T-helper 2 cell (primary cell): ENCODE measurements around the gene HLCS.

ENCODE experiments used
- DNase-seq, 5 experiments: peaks; one replicate each; pipeline versions ENCODE4 v3.0.0 to v3.0.0-alpha.2; 2012 to 2022

HLCS gene

DNA sequence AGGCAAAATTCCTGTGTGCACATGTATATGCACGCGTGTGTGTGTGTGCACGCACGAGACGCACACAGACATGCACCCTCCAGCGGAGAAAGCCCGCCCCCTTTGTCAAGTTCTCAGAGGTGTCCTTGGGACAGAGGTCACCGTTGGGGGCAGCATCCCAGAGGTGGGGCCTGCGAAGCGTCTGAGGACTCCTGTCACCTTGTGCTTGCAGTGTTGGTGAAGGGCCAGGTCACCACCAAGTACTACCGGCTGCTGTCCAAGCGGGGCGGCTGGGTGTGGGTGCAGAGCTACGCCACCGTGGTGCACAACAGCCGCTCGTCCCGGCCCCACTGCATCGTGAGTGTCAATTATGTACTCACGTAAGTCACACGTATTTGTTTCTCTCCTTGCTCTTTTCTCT lies 225.0 kb downstream of the HLCS start:
- no peak for DNase-seq

DNA sequence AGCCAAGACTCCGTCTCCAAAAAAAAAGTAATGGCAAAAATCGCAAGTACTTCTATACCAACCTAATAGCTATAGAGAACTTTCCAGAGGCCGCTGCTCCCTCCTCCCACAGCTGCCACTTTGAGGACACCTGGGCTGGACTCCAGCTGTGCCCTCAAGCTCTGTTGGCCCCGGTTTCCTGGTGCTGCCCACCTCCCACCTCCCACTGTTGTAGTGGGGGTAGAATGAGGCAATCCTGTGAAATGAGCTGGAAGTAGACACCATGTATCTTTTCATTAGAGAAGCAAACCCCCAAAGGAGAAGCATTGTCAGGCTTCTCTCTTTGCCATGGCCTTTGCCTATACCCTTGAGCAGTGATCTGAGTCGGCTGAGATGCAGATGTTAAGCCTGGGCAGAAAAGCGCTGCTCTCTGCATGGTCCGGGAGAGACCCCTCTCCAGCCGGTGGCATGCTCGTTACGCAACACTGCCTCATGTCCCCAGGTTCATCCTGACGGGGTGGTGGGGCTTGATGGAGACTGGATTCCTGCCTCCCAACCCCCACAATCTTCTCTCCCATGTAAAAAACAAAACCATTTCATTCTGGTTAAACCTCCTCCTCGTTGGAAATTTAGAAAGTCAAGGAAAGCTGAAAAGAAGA lies 227.9 kb downstream of the HLCS start:
- DNase-seq: no peak

DNA sequence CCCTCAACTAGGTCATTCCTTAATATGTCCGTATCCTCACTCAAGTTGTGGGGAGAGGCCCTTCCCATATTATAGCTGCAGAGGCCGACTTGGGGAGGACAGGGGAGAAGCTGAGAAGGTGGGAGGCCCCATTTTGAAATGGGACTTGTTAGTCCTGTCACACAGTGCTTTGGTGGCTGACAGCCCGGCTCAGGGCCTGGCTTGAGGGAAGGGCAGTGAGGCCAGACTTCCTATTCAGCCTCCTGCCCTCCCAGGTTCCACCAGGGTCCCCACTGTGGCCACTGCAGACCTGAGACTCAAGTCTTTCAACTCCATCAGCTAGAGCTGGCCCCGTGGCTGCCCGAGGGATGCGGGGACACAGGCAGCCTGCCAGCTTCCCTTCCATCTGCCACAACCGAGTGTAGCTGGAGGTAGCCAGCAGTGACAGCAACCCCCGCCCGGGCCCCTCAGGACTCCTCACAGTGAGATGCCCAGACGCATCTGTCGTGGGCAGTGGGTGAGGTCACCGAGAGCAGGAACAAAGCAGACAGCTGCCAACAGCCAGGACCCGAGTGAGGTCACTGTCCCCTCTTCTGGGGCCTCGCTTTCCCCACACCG lies 230.6 kb downstream of the HLCS start:
- no peak for DNase-seq

DNA sequence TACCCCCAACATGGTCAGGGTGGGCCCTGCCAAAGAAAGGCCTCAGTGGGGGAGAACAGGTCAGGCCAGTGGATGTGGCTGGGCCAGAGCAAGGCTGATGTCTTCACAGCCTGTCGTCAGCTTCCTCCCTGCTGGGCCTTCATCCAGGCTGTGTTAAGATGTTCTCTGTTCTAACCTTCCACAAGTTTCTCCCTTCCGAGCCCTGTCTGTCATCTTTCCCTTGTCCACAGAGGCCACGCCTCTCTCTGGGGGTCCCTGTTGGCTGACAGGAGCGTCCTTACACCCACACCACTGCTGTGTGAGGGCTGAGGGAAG lies 231.3 kb downstream of the HLCS start:
- DNase-seq: no peak

DNA sequence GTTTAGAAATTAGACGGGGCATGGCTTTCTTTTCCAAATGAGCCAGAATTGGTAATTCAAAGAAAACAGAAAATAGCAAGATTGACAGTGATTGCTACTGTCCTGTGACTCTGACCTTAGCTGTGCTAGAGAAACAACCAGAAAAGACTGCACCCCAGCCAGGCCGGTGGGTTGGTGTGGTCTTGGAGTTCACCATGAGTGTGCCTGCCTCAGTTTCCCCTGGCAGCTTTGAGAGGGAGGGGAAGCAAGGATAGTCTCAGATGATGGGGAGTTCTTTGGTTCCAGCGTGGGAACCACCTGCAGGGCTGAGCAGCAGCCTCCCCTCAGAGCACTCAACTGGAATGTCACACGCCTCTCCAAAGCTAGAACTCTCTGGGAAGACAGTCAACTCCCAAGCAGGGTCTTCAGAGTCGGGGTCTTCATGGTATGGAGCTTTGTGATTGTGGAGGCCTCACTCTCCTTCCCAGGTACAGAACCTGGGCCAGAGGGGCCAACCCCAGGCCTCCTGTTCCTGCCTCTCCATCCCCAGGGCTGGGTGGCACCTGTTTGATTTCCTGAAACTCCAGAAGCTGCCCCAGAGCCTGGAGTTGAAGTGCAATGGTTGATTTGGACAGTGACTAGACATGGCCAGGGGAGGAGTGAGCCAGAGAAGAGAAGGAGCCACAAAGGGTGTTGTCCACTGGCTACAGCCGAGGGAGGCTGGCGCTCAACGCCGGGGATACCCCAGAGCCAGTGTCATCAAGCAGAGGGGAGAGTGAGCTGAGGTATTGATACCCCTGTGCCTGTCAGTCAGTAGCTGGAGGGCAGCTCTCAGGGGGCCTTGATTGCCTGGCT lies 231.9 kb downstream of the HLCS start:
- DNase-seq: no peak

DNA sequence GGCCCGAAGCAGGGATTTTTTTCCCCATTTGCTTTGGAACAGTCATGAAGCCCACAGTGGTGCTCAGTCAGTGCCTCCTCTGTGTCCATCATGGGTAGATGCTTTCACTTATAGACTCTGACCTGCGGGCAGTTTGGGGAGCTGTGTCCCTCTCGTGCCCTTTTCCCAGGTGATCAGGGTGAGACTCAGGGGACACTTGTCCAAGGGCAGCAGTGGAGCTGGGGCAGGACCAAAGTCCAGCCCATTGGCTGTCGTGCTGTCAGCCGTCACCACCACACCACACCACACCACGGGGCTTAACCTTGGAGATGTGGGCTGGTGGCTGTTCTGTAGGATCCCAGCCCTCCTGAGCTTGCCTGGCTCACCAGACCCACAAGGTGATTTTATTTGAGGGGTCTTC lies 232.6 kb downstream of the HLCS start:
- DNase-seq: no peak

DNA sequence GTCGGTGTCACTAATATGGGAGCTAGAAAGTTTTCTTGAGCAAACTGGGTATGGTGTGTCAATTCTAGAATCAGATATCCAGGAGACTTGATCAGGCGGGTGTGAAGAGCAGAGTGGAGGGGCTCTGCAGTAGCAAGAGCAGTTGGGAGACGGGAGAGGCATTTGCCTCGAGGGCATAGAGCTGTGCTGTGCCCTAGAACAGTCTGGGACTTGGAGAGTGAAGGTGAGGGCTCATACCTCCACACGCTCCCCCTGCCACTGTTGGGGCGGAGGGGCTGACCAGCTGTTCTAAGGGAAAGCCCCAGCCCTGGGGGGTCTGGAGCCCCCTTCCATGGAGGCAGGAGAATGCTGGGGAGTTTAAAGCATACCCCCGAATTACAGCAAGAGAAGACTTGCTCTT lies 233.7 kb downstream of the HLCS start:
- DNase-seq: no peak

DNA sequence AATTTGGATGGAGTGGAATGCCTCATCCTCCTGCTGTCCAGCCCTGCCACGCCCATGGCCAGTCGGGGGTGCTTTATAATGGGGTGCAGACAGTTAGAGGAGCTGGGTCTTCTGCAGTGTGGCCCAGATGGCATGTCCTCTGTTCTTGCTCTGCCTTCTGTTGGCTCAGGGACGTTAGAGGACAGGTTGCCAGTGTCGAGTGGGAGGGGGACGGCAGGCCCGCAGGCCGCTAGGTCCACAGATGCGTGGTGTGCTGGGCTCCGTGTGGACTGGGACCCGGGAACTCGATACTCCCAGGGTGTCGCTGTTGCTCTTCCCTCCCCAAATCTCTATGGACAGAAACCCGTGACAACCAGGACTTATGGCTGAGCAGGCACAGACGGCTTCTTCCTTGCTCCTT lies 234.3 kb downstream of the HLCS start:
- DNase-seq: no peak

DNA sequence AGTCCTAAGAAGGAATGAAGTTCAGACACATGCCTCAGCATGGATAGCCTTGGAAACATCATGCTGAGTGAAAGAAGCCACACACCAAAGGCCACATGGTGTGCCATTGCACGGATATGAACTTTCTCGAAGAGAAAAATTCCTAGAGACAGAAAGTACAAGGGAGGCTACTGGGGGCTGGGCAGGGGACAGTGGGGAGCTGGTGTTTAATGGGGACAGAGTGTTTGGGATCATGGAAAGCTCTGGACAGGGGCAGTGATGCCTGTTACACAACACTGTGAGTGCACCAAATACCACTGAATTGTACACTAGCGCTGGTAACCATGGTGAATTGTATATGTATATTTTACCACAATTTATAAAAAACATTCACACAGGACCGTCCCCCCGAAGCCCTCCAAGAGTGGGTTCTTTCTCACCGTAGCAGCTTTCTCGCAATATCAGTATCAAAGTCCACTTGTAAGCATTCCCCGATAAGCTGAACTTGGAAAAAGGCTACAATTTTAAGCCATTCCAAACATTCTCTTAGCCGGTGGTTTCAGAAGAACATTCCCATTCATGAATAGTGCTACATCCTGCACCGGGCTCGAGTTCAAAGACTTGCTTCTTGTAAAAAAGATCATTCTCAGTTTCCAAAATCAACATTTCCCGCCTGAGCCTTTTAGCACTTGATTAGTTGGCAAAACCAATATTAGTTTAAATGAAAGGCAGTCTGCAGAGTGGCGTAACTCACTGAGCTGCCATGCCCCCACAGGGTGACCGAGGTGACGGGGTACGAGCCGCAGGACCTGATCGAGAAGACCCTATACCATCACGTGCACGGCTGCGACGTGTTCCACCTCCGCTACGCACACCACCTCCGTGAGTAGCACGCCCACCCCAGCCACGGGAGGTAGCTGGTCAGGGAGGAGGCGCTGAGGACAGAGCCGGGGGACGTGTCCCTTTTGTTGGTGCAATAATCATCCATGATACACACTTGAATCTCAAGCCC lies 235.9 kb downstream of the HLCS start:
- DNase-seq: no peak

DNA sequence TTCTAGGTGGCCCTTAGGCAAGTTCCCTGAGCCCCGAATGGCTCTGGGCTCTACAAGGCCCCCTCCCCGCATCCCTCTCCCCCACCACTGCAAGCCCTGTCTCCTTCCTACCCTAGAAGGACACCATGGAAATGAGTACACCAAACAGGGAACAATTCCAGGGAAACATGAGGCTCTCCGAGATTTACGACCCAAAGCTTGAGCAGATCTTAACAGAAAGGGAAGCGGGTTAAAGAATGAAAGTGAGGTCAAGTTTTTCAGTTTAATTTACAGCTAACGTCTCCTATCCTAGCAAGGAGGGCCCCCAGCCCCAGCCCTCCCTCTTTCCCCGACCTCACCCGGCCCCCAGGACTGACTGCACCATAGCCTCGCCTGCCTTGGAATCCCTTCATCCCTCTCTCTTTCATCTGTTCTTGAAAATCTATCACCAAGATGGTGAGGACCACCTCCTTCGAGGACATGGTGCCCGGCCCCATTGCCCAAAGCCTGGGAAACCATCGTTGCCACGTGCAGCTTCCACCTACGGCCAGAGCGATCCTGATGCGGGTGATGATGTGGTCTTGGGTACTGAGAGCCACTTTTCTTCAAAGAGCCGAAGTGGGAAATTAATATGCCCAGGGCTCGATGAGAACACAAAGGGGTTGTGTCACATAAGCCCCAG lies 237.0 kb downstream of the HLCS start:
- DNase-seq: no peak

DNA sequence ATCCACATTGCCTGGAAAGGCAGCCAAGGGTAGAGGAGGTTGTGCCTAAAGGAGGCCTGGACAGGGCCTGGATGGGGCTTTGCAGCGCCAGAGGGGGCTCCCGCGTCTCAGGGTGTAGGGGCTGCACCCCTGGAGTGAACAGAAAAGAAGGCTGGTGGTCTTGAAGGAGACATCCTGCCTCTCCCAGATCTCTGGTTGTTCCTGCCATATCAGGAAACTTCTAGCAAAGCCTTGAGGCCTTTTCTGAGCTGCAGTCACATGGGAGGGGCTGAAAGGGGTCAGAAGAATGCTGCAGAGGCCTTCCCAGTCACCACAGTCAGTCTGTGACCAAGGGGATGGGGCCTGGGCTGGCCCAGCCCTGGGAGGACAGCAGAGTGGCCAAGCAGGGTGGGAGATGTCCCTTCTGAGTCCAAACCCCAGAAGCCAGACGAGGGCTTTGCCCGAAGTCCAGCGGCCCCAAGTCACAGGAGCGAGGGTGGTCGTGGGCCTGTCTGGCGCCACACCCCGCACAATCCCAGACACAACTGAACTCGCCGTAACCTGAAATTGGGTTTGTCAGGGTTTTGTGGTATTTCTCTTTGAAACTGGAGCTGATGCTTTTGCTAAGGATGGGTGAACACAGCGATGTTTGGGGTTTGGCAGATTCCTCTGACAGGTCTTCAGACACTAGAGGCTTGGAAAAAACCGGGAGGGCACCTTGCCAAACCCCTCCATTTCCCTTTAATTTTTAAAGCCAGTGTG lies 237.9 kb downstream of the HLCS start:
- DNase-seq: no peak

DNA sequence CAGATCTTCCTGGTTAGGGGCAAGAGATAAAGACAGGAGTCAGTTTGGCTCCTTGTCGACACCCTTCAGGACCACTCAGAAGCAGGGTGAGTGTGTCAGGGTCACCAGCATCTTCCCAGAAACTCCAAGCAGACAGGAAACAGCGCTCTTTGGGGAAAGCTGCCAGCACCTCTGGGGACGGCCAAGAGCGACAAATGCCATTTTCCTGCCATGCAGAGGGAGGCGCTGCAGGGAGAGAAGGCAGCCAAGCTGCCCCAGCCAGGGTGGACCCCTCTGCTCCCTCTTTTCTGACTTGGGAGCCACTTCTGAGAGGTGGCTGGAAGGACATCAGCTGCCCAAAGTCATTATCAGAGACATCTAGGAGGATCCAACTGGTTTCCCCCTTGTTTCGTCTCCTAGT lies 238.6 kb downstream of the HLCS start:
- DNase-seq: no peak

DNA sequence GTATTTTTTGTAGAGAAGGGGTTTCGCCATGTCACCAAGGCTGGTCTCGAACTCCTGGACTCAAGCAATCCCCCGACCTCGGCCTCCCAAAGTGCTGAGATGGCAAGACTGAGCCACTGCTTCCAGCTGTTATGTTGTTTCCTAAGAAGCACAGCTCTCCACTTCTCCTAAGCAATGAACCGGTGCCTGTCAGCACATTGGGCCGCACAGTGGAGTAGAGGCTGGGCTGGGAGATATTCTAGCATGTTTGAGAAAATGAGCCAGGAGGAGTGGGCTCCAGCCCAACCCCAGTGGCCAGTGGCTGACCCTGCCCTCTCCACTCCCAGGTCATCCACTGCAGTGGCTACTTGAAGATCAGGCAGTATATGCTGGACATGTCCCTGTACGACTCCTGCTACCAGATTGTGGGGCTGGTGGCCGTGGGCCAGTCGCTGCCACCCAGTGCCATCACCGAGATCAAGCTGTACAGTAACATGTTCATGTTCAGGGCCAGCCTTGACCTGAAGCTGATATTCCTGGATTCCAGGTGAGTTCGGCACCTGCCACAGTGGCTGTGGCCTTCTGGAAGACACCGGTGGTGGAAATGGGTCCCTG lies 240.6 kb downstream of the HLCS start:
- DNase-seq: no peak

DNA sequence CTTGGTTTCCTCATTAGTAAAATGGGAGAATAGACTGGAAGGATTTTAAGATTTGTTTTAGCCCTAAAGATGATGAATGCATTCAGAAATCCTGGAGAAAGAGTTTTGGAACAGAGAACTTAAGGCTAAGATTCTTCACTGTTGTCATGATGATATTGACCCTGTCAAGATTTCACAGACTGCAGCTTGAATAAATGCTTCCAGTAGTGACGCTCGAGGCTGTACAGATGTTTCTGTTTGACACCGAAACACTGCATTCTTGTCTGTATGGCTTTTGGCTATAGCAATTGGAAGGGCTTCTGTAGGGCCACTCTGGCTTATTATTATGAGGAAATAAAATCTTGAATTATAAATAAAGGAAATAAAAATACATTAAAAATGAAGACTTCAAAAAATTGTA lies 241.8 kb downstream of the HLCS start:
- no peak for DNase-seq

DNA sequence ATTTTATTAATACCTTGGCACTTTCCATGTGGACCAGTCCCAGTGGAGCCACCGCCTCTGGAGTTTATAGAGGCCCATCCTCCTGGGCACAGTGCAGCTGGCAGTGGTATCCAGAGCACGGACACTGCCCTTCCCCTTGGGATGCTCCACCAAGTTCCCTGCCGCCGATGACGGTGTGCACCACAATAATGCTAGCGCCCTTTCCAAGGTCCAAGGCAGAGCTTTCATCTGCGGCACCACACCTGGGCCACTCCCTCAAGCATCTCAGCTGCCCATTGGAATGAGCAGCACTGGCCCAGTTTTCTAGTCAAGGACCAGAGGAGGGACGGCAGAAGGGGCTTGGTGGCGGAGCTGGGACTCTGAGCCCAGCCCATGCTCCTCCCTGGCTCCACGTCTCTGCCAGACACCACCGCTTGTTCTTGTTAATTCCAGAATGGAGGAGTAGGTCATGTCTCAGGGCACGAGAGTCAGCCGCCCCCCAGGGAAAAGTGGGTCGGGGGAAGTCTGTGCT lies 243.0 kb downstream of the HLCS start:
- DNase-seq: no peak

DNA sequence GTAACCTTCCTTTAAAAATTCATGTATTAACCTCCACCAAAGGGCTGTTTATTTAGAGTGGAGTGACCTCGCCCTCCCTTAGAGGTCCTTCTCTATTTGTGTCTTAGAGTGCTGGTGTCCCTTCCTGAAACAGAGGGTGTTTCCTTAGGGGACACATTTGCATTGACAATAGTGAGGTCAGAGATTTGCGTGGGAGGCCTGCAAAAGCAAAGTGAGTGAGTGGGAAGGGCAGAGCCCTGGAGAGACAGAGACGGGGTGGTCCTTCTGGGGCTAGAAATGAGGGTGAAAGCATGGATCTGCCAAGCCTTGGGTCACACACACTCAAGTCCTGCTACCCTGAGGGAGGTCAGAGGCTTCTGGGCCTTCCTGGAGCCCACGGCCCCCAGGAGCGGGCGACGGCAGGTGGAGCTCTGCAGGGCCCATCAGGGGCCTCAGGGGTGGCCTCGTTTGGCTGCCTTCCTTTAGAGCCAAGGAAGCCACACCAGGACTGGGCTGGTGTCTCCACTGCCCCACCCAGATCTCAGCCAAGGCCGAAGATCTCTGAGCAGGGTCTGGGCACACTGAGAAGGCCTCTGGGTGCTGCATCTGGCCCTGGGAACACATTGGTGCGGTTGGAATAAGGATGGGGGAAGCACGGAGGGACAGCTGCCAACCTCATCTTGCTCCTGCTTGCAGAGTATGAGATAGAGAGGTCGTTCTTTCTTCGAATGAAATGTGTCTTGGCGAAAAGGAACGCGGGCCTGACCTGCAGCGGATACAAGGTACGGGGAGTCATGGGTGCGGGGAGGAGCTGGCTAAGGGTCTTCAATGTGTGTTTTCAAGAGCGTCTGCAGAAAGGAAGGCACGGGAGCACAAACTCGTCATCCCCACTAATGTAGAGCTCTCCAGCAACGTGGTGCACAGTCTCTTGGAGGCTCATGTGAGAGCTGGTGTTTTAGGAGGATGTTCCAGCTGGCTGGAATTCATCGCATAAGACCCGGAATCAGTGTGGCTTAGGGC lies 243.8 kb downstream of the HLCS start:
- no peak for DNase-seq

DNA sequence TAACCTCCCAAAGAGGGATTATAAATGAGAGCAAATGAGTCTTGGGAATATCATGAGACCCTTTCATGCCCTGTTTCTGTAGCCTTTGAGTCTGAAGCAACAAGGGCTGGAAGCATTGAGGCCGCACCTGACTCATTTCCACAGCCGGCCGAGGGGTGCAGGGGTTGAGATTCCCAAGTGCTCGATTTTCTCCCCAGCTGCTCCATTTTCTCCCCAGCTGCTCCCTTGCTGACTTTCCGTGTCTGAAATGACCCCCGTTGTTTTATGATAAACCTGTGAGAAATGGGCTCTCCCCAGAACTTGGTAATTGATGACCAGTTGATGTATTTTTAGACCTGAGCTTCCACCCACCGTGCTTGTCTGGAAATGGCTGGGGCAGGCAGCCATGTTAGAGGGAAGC lies 244.7 kb downstream of the HLCS start:
- DNase-seq: no peak

DNA sequence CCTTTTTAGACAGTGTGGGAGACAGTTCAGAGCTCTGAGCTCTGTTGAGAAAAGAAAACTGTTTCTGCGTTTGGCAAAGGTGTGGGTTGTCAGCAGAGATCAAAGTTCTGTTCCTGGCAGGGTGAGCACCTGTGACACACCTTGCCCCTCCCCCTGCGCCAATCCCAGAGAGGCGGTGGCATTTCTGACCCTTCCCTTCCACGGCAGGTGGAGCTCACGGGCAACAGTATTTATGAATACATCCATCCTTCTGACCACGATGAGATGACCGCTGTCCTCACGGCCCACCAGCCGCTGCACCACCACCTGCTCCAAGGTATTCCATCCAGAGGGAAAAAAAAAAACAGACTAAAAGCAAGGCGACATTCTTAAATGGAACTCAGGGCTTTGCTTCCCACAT lies 246.9 kb downstream of the HLCS start:
- no peak for DNase-seq

DNA sequence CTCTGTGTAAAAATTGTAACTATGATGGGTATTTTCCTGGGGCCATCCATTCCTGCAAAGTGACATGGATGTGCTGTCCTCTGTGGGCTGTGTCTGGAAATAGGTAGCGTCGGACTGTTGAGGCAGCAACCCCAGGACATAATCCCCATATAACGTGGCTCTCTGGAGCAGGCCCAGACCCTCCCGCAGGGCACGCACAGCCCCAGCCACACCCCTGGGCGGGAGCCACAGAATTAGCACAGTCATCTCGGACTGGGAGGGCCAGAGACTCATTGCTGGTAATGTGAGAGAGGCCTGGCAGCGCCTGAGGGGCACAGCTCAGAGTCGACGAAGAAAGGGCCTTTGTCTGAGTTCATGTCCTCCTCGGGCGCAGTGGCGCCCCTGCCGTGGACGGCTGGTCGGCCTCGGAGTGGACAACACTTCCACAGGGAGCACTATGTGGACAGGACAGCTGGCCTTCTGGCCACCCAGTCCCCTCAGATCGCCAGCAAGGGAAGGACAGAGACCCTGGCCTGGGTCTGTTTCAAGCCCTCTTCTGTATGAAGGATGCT lies 247.4 kb downstream of the HLCS start:
- no peak for DNase-seq

DNA sequence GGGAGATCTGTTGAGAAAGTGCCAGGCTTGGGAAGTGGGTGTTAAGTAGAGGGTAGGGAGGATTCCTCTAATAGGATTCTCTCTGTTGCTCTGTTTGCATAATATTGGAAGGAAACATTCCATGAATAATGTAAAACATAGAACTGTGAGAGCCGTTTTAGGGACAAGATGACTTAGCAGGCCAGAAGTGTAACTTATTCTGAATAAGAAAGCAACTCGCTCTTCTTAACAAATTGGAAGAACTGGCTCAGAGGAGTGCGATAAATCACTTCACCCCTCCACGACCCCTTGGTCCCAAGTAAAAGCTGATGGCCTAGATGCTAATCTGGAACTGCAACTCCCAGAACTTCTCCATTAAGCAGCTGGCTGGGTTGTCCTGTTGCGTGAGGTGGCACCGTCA lies 248.5 kb downstream of the HLCS start:
- DNase-seq: no peak
